Endometrial microvascular endothelial cells (primary cell): Measurements from ENCODE around the gene RXYLT1. TPM values are rescaled to one million over a fixed set of nuclear protein-coding genes. Genes with fewer than 3 reads are reported as not detected.

ENCODE experiments used
- total RNA-seq: library from RNA; depleted of rRNA; stranded (reverse); fragments of >200 nt; gene quantifications from one replicate; pipeline ENCODE4 v1.2.3, GENCODE V29; 2015; ENCODE audit errors: inconsistent ontology term

Gene RXYLT1
- total RNA-seq, 1 donor from 2014 or later, result 18.8 TPM

Other genes with a start within 250 kb of the RXYLT1 start
- 0.74 TPM for gene DPY19L2, start 111.4 kb upstream of the RXYLT1 start, total RNA-seq
- gene SRGAP1, start 64.8 kb downstream of the RXYLT1 start, total RNA-seq, result 8.4 TPM